NCI-H446 treated with DMSO at 0.1 percent for 48 hours (cell line): ENCODE data around the gene TTC3.
"Not testable (repeated sequence)": the region's sequence is repeated elsewhere in the genome, so short reads cannot be mapped to it uniquely, and the experiment has no call there.

Experiments
- DNase-seq: peaks from one replicate; lab custom pipeline; 2025; lab: John Stamatoyannopoulos, UW

The TTC3 gene, protein sequence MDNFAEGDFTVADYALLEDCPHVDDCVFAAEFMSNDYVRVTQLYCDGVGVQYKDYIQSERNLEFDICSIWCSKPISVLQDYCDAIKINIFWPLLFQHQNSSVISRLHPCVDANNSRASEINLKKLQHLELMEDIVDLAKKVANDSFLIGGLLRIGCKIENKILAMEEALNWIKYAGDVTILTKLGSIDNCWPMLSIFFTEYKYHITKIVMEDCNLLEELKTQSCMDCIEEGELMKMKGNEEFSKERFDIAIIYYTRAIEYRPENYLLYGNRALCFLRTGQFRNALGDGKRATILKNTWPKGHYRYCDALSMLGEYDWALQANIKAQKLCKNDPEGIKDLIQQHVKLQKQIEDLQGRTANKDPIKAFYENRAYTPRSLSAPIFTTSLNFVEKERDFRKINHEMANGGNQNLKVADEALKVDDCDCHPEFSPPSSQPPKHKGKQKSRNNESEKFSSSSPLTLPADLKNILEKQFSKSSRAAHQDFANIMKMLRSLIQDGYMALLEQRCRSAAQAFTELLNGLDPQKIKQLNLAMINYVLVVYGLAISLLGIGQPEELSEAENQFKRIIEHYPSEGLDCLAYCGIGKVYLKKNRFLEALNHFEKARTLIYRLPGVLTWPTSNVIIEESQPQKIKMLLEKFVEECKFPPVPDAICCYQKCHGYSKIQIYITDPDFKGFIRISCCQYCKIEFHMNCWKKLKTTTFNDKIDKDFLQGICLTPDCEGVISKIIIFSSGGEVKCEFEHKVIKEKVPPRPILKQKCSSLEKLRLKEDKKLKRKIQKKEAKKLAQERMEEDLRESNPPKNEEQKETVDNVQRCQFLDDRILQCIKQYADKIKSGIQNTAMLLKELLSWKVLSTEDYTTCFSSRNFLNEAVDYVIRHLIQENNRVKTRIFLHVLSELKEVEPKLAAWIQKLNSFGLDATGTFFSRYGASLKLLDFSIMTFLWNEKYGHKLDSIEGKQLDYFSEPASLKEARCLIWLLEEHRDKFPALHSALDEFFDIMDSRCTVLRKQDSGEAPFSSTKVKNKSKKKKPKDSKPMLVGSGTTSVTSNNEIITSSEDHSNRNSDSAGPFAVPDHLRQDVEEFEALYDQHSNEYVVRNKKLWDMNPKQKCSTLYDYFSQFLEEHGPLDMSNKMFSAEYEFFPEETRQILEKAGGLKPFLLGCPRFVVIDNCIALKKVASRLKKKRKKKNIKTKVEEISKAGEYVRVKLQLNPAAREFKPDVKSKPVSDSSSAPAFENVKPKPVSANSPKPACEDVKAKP (N-terminal part only)

DNA sequence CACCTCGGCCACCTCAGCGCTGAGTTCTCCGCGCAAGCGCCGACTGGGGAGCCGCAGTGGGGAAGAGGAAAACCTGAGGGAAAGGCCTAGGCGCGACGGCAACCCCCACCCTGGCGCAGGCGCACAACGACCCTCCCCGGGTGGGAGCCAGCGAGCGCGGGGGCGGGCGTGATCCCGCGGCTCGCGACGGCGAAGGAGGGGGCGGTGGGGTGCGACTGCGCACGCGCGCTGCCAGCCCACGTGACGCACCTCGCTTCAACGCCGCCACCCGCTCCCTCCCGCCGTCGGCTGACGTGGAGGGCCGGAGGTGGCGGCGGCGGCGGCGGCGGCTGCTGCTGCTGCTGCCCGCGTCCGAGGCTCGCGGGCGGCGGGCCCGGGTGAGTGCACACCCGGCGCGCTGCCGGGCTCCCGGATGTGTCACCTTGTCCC is at the start of gene TTC3, which contains the start of gene PIGP:
TSS of gene TTC3 (plus strand) at position 267 of the 429 bp plus-strand sequence. CDS start 14,004 bp downstream, outside the sequence.
TSS of gene PIGP (minus strand) at position 84 of the 429 bp plus-strand sequence. CDS start 556 bp downstream, outside the sequence.
- DNase-seq = peak; percentile 90

DNA sequence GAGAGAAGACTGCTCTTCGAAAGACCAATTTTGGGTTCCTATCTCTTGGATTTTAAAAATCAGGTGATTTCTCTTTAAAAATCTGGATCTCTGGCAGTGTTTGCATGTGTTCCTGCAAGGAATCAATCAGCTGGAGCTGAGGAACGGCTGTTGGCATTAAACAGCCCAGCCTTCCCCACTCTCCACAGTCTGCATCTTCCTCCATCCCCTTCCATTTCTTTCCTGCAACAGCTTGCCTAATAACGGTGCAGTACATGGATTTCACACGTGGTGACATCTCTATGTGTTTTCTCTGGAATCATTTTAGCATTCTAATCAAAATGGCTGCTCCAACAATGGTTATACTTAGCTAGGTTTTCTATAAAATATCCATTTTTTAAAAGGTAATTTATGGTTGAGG is 46.6 kb upstream of the TTC3 start:
- no peak for DNase-seq

DNA sequence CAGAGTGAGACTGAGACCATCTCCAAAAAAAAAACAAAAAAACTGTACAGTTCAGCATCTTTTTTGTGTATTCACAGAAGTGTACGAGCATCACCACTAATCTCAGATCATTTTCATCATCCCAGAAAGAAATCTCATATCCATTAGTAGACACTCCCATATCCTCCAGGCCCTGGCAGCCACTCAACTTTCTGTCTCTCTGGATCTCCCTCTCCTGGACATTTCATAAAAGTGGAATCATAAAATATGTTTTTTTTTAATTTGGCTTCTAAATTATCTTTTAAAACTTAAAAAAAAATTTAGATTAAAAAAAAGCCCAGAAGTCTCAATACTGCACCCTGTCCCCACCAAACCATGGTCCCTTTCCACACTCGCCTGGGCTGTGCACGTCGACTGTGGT is 44.5 kb upstream of the TTC3 start:
- DNase-seq = no peak

DNA sequence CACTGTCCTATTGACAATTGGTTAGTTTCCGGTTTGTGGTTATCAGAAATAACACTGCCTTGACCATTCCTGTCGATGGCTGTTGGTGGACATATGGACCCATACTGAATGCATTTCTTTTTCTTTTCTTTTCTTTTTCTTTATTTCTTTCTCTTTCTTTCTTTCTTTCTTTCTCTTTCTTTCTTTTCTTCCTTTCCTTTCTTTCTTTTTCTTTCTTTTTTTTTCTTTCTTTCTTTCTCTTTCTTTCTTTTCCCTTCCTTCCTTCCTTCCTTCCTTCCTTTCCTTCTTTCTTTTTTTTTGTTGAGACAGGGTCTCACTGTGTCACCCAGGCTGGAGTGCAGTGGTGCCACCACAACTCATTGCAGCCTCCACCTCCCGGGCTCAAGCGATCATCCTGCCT is 42.2 kb upstream of the TTC3 start:
- DNase-seq = no peak

DNA sequence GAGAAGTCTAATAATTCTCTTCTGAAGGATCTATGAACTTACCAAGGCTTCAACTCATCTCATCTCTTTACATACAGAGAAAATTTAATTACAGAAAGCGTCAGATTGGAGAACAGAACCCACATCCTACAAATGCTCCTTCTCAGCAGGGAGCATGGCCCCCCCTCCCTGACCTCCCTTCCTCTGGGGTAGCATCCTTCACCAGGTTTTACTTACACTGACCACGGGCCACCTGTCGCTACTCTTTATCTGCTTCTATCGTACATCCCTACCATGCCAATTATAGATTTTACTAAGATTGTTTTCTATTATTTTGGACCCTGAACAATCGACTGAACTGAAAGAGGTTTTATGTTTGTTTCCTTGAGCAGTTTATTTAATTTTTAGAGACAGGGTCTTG is 40.8 kb upstream of the TTC3 start:
- no peak for DNase-seq

DNA sequence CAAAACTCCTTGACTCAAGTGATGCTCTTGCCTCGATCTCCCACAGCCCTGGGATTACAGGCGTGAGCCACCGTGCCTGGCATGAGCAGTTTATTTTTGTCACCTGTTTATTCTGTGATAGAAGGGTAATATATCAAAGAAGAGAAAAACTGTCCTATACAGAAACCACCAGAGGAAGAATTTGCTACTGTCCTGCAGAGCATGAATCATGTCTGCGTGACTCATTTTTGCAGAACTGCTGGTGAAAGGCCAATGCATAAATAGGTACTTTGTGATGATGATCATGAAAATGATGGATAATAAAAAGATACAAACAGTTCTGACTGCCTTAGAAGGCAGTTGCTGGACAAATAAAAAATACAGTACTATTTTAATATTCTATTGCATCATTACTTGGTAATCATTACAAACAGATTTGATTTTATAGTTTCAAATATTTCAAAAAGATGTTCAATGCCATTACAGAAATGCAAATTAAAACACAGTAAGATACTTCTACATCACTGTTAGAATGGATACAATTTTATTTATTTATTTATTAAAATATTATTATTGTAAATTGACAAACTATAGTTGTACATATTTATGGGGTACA is 40.1 kb upstream of the TTC3 start:
- no peak for DNase-seq

DNA sequence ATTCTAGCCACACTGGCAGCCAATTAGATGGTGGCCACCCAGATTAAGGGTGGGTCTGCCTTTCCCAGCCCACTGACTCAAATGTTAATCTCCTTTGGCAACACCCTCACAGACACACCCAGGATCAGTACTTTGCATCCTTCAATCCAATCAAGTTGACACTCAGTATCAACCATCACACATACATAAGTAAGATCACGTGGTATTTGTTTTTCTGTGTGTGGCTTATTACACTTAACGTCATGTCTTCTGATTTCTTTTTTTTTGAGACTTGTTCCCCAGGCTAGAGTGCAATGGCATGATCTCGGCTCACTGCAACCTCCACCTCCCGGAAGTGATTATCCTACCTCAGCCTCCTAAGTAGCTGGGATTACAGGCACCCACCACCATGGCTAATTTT is 38.7 kb upstream of the TTC3 start:
- DNase-seq = not testable (repeated sequence)

DNA sequence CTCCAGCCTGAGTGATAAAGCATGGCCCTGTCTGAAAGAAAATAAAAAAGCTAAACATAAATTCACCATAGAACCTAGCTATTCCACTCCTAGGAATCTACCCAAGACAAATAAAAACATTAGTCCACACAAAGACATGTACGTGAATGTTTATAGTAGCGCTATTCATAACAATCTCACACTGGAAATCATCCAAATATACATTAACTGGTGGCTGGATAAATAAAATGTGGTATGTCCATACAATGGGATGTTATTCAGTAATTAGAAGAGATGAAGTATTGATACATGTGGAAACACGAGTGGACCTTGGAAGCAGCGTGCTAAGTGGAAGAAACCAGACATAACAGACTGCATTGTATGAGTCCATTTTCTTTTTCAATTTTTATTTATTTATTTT is 36.9 kb upstream of the TTC3 start:
- DNase-seq = no peak

DNA sequence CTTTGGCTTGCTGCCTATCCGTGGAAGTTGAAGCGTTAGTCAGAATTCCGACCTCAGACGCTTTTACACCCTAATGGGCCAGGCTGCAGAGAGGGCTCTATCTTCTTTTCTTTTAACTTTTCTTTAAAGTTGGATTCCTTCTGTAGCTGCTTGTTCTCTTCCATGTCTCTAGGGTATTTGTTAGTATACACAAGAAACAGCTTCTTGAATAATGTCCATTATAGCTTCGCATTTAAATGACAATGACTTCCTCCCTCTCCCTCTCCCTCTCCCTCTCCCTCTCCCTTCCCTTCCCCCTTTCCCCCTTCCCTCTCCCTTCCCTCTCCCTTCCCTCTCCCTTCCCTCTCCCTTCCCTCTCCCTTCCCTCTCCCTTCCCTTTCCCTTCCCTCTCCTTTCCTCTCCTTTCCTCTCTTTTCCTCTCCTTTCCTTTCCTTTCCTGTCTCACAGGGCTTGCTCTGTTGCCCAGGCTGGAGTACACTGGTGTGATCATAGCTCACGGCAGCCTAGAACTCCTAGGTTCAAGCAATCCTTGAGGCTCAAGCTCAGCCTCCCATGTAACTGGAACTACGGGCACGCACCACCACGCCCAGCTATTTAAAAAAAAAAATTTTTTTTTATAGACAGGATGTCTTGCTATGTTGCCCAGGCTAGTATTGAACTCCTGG is 33.5 kb upstream of the TTC3 start:
- no peak for DNase-seq

DNA sequence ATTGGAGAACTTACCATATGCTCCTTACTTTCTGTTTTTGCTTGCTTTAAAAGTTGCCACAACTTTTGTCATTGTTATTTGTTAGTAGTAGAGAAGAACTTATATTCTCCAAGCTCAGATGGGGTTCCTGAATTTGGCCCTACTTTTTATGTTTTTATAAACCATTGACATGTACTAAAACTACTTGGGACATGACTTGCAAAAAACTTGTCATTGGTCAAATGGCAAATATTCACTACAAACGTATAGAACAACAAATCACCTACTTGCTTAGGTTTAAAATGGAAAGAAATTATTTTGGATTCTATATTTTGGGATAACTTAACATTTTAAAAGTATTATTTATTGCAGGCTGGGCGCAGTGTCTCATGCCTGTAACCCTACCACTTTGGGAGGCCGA is 32.8 kb upstream of the TTC3 start:
- DNase-seq = no peak

DNA sequence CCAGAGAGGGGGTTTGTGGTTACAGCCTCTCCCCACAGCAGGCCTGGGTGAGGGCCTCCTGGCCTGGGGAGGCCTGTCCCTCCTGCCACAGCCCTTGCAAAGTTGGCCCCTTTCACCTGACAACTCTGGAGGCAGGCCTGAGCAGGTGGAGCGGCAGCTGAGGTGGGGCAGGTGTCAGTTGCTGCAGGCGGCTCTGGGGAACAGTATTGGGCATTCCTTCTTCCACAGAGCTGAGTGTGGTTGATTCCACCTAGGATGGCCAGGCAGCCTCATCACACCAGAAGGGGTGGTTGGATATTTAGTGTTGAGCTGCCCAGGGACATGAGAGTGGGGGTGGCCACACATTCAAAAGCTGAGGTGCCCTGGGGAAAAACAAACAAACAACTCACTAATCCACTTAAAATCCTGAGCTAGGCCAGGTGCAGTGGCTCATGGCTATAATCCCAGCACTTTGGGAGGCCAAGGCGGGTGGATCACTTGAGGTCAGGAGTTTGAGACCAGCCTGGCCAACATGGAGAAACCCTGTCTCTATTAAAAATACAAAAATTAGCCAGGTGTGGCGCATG is 31.3 kb upstream of the TTC3 start:
- no peak for DNase-seq

DNA sequence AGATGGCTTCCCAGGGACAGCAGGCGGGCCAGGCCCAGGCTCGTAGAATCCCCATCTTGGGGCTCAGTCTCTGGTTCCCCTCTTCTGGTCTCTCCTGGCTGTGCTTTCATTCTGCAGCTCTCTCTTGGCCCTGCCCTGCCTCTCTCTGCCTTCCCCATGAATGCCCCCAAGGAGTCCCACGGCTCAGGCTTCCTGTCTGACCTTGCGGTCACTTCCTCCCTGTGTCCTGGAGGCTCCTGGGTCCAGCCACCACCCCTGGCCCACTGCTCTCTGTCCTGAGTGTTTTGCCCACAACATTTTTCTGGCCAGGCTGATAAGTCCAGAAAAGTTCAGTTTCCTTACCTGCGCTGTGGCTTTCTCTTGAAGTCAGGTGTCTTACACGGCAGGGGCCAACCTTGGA is 29.2 kb upstream of the TTC3 start:
- no peak for DNase-seq

DNA sequence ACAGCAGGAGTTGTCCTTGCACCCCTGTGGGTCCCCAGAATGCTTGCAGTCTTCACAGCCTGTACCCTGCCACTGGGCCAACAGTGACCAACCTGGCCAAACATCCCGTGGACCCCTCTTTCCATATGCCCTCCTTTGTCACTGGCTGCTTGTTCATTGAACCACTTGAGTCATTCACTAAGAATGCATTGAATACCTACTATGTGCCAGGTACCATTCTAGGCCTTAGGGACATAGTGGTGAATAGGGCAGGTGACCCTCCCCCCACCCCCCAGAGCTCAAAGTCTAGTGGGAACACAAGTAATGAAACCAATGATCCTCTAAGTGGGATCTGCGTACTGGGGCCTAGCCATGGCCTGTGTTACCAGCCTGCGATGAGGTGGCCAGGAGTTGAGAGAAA is 28.4 kb upstream of the TTC3 start:
- DNase-seq = no peak

DNA sequence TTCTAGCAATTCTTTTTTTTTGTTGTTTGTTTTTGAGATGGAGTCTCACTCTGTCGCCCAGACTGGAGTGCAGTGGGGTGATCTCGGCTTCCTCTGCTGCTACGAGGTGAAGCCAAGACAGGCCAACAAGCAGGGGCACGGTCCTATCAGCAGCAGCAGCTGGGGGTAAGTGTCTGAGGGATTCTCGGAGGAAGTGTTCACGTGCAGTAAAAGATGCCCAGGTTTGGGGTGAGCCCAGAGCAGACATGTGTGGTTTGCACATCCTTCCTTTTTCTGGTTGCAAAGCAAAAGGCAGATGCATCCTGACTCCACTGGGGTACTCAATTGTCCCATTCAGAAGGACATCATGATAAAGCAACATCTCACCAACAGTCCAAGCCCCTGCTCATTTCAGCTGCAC is 27.9 kb upstream of the TTC3 start:
- DNase-seq = no peak

DNA sequence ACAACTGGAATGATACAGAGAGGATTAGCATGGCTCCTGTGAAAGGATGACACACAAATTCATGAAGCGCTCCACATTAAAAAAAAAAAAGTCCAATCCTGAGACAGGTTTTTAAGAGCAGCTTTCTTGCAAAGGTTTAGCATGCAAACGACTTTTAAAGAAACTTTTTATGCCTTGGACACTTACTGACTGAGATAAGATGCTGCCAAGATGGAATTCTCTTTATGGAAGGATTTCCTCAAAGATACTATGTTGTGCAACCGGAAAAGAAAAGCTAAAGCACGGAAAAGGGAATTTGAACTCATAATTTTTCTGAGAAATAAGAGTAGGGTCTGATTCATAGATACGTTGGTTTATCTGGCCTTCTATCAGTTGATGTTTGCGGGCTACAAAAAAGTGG is 27.5 kb upstream of the TTC3 start:
- no peak for DNase-seq

DNA sequence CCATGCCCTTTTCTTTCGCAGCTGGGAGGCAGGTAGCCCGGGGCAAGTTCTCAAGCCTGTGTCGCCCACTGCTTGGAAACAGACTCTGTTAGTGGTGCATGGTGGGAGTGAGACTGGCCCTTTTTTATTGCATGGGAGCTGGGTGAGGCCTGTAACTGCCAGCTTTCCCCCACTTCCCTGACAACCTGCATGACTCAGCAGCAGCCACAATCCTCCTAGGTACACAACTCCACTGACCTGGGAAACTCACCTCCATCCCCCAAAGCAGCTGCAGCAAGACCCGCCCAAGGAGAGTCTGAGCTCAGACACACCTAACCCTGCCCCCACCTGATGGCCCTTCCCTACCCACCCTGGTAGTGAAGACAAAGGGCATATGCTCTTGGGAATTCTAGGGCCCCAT is 26.0 kb upstream of the TTC3 start:
- no peak for DNase-seq

DNA sequence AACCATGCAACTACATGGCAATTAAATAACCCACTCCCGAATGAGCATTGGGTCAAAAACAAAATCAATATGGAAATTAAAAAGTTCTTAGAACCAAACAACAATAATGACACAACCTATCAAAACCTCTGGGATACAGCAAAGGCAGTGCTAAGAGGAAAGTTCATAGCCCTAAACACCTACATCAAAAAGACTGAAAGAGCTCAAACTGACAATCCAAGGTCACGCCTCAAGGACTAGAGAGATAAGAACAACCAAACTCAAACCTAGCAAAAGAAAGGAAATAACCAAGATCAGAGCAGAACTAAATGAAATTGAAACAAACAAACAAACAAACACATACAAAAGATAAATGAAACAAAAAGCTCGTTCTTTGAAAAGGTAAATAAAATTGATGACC is 23.3 kb upstream of the TTC3 start:
- DNase-seq = not testable (repeated sequence)

DNA sequence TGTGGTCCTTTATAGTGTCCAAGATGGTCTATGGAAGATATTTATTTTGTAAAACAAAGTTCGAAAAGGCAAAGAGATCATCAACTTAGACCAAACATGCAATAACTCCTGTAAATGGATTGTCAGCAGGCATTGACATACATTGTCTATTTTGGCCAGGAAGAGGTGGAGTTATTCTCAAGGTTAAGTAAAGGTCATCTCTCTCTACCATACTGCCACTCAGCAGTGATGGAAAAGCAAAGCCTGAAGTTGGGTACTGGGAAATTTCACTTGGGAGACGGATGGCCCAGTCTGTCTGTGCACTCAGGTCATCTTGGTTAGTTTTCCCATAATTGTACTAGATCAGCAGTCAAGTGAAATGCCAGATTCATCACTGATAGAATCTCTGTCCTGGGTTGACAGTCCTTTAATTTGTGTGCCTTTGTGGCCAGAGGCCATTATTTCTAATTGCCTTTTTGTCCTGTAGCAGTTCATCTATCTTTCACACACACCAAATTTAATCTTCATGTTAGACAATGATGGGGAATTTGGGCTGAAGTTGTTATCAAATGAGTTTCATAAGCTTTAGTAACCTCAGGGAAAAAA is 17.7 kb upstream of the TTC3 start:
- no peak for DNase-seq

DNA sequence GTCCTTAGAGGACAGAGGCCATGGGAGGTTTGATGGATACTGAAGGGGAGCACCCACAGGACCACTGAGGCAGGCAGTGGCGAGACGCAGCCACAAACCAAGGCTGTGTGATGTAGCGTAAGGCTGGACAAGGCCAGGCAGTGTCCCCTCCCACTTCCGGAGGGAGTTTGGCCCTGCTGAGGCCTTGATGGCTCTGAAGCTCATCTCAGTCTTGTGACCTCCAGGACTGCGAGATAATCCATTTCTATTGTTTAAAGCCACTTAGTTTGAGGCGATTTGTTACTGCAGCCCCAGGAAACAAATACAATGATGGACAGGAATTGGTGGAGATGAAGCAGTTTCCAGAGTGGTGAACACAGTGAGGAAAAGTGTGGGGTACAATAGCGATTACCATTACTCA is 15.4 kb upstream of the TTC3 start:
- no peak for DNase-seq

DNA sequence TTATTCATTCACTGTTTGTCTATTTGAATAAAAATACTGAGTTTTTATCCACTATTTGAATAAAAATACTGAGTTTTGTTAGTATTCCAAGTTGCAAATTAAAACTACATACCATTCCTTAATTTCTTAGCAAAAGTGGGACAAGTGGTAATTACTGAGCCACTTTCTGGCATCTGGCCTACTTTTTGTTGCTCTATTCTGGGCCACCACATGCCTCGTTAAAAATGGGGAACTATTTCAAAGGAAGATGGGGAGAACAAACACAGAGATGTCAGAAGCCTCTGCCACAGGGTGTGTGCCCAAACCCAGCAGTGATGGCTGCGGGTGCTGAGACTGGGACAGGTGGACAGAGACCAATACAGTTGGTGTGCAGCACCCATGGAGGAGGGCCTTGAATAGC is 14.8 kb upstream of the TTC3 start:
- DNase-seq = no peak

DNA sequence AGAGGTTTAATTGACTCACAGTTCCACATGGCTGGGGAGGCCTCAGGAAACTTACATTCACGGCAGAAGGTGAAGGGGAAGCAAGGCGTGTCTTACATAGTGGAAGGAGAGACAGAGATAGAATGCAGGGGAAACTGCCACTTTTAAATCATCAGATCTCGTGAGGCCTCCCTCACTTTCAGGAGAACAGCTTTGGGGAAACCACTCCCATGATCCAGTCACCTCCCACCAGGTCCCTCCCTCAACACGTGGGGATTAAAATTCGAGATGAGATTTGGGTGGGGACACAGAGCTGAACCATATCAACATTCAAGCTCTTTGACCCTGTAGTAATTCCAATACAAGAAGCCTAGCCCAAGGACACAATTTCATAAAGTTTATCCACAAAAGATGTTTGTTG is 13.9 kb upstream of the TTC3 start:
- DNase-seq = no peak
